GM18861 (cell line): ENCODE measurements around the gene CPSF6.
"Not testable (repeated sequence)": the region's sequence is repeated elsewhere in the genome, so short reads cannot be mapped to it uniquely, and the experiment has no call there.

ENCODE experiments used
- ATAC-seq: cut with Tn5 transposase; IDR thresholded peaks from one replicate; pipeline ENCODE4 v1.9.1; 2021; ENCODE audit not compliant: unreplicated experiment

CPSF6 gene

DNA sequence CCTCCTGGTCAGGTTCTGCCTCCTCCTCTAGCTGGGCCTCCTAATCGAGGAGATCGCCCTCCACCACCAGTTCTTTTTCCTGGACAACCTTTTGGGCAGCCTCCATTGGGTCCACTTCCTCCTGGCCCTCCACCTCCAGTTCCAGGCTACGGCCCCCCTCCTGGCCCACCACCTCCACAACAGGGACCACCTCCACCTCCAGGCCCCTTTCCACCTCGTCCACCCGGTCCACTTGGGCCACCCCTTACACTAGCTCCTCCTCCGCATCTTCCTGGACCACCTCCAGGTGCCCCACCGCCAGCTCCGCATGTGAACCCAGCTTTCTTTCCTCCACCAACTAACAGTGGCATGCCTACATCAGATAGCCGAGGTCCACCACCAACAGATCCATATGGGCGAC, 19.3 kb downstream of the CPSF6 start:
- no peak for ATAC-seq

DNA sequence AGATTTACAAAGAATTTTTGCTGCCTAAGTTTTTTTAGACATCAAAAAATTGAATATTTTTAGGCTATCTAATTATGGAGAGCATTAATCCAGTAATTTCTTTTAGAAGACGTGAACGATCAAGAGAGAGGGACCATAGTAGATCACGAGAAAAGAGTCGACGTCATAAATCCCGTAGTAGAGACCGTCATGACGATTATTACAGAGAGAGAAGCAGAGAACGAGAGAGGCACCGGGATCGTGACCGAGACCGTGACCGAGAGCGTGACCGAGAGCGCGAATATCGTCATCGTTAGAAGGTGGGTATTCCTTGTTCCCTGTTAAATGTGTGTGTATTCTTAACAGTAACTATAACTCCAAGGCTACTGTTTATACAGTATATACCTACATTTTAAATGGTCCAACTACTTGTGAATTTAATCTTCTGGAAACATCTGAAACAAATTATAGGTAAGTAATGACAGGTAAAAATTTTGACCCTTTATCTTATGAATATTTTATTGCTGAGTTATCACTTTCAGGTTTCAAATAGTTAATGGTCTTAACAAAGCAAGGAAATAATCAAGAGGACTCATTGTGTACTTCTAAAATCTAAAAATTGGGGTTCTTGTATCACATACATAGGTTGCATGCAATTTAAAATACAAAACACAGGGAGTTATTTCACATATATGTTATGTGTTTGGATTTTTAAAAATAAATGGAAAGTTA, 23.1 kb downstream of the CPSF6 start:
- no peak for ATAC-seq

DNA sequence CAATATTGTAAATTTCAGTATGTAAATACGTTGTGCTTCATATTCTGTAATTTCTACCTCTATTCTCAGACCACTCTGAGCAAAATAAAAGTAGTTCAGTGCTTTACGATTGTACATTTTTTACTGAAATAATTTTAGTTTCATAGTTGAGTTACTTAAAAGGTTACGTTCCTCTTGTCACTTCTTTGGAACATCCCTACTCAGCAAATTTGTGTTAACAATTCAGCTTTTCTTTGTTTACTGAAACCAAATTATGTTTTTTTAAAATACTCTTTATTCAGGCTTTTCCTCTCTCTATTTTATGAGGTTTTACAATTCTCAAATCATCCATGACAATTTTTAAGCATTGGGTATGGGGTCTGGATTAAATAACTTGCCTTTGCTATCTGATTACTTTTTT, 25.8 kb downstream of the CPSF6 start:
- ATAC-seq, result no peak

DNA sequence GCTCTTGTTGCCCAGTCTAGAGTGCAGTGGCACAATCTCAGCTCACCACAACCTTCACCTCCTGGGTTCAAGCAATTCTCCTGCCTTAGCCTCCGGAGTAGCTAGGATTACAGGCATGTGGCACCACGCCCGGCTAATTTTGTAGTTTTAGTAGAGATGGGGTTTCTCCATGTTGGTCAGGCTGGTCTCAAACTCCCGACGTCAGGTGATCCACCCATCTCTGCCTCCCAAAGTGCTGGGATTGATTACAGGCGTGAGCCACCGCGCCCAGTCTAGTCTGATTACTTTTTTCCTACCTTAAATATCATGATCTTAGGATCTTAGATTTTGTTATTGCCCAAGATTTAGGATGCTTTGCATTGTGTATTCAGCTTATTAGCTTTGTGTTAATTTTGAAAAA, 26.3 kb downstream of the CPSF6 start:
- not testable (repeated sequence) for ATAC-seq

DNA sequence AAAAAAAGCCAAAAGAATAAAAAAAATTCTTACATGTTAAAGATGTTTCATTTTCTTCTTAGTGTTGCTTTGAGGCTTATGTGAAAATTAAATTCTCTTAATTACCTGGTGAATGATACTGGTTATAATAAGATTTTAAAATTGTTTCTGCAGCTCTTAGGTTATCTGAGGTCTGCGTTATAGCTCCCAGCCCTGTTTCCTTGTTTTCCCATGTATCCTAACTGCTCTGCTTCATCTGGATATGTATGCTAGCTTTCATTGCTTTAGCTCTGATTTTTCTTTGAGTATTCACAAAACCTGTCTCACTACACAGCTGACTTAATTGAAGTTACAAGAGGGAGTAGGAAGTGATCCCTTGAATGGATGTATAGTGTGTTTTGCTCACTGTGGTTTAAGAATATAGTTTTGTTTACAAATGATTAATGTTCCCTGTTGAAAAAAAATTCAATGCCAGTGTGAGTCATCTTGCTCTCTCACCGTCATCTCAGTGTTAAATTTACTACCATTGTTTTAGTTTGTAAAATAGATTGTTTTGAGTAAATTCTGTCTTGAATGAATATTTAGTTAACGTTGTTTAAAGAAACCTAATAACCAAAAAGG, 26.8 kb downstream of the CPSF6 start:
- no peak for ATAC-seq

DNA sequence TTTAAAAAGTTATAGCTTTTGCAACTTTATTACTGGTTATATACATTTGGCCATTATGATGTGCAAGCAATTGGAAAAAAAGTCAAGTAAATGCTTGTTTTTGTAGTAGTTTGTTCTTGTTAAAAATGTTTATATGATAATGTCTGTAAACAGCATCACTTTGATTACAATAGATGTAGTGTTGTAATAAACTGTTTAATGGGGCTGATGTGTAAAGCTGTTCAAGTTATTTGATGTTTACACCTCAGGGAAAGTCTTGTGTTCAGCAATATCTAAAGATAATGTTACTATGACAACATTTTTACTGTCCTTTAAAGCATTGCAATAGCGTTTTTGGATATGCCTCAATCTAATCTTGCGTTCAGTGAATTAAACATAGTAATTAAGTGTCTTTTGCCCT, 30.4 kb downstream of the CPSF6 start:
- ATAC-seq, result no peak

DNA sequence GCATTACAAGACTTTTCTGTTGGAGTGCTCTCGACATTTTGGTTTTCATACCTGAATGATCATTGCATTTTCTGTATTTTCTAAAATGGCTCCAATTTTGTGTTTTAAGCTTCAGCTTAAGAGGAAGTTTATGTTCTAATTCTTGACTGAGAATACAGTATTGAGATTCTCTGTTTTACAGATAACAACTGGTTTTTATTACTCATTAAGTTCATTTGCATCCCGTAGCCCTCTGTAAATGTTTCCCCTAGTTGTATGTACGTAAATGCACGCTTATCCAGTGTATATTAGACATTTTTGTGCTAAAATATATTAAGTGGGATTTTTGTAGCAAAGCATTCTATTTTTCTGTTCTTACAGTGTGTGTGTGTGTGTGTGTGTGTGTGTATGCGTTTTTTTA, 33.1 kb downstream of the CPSF6 start:
- no peak for ATAC-seq

DNA sequence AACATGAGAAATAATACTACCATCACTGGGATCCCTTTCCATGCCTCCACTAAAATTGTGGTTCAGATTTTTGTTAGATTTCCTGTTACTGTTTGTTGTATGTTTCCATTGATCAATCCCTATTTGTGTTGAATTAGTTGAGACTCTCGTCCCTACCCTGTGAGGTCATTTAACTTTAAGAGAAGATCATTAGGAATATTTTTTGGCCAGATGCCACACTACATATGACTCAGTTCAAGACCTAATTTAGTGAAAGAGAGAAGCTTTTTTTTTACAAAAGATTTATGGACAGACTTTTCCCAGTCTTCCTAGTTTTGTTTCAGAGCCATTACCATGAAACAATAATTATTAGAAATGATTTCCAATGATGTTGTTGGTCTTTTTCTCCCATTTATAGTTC, 35.5 kb downstream of the CPSF6 start:
- no peak for ATAC-seq

DNA sequence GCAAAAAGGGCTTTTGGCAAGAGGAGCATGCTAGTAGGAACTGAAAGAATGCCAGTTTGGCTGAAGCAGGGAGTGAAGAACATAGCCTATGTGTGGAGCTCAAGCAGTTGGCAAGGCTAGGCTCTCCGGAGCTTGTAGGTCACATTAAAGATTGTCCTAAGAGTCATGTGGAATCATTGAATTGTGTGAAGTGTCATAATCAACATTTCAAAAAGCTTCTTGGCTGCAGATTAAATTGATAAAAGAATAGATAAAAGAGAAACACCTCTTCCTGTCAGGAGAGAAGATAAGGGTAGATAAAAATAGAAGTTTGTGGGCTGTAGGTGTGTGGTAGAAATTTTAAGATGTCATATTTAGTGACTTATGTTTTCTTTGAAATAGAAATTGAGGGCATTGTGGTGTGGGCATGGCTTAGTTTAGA, 36.1 kb downstream of the CPSF6 start:
- no peak for ATAC-seq

DNA sequence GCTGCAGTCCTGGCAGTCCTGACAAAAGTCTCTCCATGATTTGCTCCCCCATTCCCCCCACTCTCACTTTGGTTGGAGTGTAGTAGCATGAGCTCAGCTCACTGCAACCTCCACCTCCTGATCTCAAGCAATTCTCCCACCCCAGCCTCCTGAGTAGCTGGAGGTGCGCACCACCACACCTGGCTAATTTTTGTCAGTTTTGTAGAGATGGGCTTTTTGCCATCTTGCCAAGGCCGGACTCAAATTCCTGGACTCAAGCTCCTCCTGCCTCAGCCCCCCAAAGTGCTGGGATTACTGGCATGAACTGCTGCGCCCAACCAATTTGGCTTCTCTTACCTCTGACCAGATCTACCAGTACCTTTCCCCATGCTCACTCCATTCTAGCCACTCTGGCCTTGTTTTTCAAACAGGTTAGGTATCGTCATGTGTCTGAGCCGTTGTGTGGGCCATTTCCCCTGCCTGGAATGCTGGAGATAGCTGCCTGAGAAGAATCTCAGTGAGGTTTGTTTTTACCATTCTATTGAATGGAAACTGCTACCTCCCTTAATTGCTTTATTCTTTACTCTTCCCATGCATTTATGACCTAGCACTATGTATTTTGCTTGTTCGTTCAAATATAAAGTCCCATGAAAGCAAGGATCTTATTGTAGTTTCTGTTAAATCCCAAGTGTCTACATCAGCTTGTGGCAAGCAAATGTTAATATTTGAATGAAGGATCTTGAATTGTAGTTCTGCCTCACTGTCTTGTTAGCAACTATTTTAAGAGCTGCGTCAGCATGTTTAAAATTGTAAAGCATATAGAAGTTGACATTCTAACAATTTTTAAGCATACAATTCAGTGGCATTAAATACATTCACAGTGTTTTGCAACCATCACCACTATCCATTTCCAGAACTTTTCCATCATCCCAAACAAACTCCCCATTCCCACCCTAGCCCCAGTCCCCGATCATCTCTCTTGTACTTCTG, 39.7 kb downstream of the CPSF6 start:
- no peak for ATAC-seq

DNA sequence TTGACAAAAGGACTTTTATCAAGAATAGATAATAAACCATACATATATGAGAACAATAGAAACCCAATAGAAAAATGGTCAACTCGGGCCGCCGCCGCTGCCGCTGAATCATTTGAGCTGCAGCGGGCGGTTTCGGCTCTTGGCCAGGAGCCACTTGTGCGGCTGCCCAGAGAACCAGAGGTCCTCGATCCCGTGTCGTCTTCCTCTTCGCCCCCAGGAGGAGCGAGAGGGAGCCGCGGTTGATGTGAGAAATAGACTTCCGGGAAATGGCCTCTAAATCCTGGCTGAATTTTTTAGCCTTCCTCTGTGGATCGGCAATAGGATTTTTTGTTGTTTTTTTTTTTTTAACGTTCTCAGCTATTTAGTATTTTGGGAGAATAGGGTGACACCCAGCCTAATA, 44.8 kb downstream of the CPSF6 start:
- ATAC-seq, result no peak

DNA sequence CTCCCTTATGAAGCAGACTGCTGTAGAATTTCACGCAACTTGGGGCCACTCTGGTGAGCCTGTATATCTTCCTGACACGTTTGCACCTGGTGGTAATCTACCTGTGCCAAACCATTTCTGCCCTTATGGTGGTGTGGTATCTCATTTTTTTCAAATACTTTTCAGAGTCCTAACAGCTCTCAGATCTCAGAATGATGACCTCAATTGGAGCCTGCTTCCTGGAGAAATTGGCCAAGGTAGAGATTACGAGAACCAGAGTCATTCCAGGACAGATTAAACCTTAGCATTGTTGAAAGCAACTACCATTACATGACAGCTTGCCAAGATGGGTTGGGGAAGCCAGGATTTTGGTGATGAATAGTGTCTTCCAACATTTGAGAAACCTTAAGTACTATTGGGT, 48.2 kb downstream of the CPSF6 start:
- no peak for ATAC-seq

DNA sequence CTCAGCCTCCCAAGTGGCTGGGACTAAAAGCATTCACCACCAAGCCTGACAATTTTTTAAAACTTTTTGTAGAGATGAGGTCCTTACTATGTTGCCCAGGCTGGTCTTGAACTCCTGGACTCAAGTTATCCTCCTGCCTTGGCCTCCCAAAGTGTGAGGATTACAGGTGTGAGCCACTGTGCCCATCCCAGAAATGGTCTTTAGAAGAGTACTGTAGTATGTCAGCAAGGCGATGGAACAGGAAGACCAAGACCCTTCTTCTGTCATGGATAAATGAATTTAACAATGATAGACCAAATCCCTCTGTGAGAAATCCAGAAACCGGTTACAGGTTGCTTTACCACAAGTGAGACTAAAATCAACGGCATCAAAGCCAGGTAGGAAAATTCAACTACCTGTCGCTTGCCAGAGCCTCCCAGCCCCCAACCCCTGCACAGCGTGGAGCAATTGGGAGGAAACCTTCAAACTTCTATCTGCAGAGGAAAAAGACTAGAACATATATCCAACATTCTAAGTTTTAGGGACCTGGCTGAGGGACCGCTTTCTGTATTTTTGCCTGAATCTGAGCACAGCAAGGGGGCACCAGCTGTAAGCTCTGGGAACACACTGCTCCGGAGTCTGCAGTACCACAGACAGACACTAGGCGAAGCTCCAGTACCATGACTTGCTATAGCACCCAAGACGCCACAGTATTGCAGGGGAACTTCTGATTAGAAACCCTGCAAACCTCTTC, 51.3 kb downstream of the CPSF6 start:
- ATAC-seq, result peak; percentile 100

DNA sequence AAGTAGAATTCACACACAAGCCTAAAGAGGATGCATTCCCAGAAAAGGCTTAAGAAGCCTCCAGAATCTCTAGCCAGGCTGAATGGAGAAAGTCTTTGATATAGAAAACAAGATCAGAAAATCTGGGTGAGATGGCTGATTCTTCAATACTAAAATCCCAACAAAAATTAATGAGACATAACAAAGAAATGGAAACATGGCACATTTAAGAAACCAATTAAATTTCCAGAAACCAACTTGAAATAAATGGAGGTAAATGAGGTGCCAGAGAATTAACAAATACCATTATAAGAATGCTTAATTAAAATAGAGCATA, 51.9 kb downstream of the CPSF6 start:
- no peak for ATAC-seq

DNA sequence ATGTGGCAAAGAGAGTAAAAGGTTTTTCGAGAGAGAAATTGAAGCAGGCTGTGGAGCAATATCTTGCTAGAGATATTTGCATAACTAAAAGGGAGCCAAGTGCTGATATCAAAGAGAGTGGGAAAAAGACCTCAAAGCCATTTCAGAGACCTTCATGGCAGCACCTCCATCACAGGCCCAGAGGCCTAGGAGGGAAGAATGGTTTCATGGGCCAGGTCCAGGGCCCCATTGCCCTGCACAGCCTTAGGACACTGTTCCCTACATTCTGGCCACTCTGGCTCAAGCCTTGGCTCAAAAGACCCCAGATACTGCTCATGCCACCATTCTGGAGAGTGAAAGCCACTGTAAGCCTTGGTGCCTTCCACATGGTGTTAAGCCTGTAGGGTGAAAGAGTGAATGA, 58.8 kb downstream of the CPSF6 start:
- no peak for ATAC-seq

DNA sequence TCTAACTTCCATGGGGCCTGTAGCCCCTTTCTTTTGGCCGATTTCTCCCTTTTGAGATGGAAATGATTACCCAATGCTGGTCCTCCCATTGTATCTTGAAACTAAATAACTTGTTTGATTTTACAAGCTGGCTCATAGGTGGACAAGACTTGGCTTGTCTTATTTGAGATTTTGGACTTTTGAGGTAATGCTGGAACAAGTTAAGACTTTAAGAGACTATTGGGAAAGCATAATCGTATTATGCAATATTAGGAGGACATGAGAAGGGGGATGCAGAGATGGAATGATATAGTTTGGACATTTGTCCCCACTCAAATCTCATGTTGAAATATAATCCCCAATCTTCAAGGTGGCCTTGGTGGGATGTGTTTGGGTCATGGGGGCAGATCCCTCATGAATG, 59.6 kb downstream of the CPSF6 start:
- ATAC-seq, result no peak

DNA sequence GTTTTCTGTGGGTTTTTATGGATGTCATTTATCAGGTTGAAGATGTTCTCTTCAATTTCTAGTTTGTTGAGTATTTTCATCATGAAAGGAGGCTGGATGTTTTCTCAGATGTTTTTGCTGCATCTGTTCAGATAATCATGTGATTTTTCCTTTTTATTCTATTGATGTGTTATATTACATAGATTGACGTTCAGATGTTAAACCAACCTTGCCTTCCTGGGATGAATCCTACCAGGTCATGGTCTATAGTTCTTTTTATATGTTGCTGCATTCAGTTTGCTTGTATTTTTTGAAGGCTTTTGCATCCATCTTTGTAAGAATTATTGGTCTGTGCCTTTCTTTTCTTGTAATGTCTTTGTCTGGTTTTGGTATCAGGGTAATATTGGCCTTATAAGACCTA, 64.9 kb downstream of the CPSF6 start:
- no peak for ATAC-seq

DNA sequence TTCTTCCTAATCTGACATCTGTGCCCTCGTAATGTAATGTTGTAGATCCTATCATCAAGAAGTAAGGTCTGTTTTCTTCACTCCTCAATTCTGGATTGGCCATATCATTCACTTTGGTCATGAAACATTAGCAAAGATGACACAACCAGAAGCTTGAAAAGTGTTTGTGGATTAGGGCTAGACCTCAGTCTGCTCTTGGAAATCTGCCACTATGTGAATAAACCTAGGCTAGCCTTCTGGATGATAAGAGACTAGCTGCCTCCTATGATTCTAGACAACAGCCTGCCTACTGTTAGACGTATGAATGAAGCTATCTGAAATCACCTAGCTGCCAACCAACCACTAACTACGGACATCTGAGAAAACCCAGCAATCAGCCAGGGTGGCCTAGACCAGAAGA, 70.1 kb downstream of the CPSF6 start:
- ATAC-seq, result no peak

DNA sequence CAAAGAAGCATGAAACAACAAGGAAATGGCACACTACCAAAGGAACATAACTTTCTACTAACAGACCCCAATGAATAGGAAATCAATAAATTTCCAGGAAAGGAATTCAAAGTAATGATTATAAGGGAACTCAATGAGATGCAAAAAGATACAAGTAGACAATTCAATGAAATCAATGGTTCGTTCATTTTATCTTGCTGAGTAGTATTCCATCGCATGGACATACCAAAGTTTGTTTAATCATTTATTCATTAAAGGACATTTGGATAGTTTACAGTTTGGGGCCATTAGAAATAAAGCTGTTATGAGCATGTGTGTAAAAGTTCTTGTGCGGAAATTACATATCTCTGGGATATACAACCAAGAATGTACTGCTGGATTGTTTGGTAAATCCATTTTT, 73.8 kb downstream of the CPSF6 start:
- no peak for ATAC-seq

DNA sequence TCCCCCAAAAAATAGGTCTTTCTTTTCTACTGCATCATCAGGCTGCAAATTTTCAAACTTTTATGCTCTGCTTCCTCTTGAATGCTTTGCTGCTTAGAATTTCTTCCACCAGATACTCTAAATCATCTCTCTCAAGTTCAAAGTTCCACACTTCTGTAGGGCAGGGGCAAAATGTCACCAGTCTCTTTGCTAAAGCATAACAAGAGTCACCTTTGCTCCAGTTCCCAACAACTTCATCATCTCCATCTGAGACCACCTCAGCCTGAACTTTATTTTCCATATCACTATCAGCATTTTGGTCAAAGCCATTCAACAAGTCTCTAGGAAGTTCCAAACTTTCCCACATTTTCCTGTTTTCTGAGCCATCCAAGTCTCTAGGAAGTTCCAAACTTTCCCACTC, 77.4 kb downstream of the CPSF6 start:
- ATAC-seq, result not testable (repeated sequence)

DNA sequence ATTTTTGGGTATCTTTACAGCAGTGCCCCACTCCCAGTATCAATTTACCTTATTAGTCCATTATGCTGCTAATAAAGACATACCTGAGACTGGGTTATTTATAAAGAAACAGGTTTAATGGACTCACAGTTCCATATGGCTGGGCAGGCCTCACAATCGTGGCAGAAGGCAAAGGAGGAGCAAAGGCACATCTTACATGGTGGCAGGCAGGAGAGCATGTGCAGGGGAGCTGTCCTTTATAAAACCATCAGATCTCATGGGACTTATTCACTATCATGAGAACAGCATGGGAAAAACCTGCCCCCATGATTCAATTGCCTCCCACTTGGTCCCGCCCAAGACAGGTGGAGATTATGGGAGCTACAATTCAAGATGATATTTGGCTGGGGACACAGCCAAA, 77.9 kb downstream of the CPSF6 start:
- ATAC-seq, result not testable (repeated sequence)
